Superior temporal gyrus (tissue), 1 donor: ENCODE data around the gene ARL6IP6.

Experiments used
- DNase-seq: peaks from one replicate; pipeline ENCODE4 v3.0.0-alpha.2; 2016; ENCODE audit errors: extremely low spot score

Gene ARL6IP6

GRCh38 chr2:152804687-152805408, 86.4 kb downstream of the ARL6IP6 start:
- no peak for DNase-seq

GRCh38 chr2:152811916-152812315, 93.5 kb downstream of the ARL6IP6 start:
- DNase-seq = no peak
